ENCODE data around the gene IL12RB2. TPM values are rescaled to one million over a fixed set of nuclear protein-coding genes. Genes with fewer than 3 reads are reported as not detected.
A peak's percentile ranks its signal among the peaks of the same experiment; 100 is the strongest.
"Not testable (repeated sequence)": the region's sequence is repeated elsewhere in the genome, so short reads cannot be mapped to it uniquely, and the experiment has no call there.

Gene IL12RB2
- total and polyA plus RNA-seq, 2 experiments from 2014 or later = 0.79 to 1.7 TPM

GRCh38 chr1:67399199-67399993, 91.7 kb downstream of the IL12RB2 start:
- Histone ChIP-seq H3K27ac (ENCODE audit: low read depth) (peak overlapping the region; percentile 70), H3K4me3 (no peak overlapping the region; the same call in 1 of the 2 replicates), H3F3A (replicated peaks; ENCODE audit: low read depth) (peaks cover 8% of the 10 kb centered on the region; the same call in 1 of the 2 replicates), H2AFZ (no peak overlapping the region), H3K27me3 (ENCODE audit: insufficient read depth) (no peaks in the 10 kb centered on the region), H3K36me3 (ENCODE audit: insufficient read depth) (no peaks in the 10 kb centered on the region), H3K9me2 (ENCODE audit: insufficient read depth) (peaks cover 14% of the 10 kb centered on the region), H3K4me1 (ENCODE audit: insufficient read depth) (peaks cover 17% of the 10 kb centered on the region), H3K79me2 (replicated peaks; ENCODE audit: insufficient read depth) (no peaks in the 10 kb centered on the region), H4K20me1 (replicated peaks; ENCODE audit: insufficient read depth) (no peaks in the 10 kb centered on the region), H3K4me2 (peak overlapping the region; percentile 15)
- ATAC-seq (peak; percentile 20), DNase-seq (ENCODE audit: low spot score) (no peak)
- peak; percentile 26; the same call in 1 of the 2 replicates for TF ChIP-seq NANOG (IDR thresholded peaks at IDR 0.05; ENCODE audit: borderline replicate concordance)
- no peak for TF ChIP-seq ZNF114 (CRISPR knock-in tag; IDR thresholded peaks at IDR 0.05)
- TF ChIP-seq ZNF331 (CRISPR knock-in tag; IDR thresholded peaks at IDR 0.05; ENCODE audit: low read depth) = no peak
- TF ChIP-seq EZH2 (IDR thresholded peaks at IDR 0.05; ENCODE audit: low read depth, unreplicated experiment) = no peak
- H3K27ac Mint-ChIP-seq = 0 out of 2 replicates have a peak overlapping the region, but pooled peaks have one; percentile 67
- H3K4me3 Mint-ChIP-seq = no peak overlapping the region; the same call in 2 of the 3 replicates
- H3K4me1 Mint-ChIP-seq = peaks cover 29% of the 10 kb centered on the region
- H3K27me3 Mint-ChIP-seq (ENCODE audit: insufficient read depth, low read depth, poor library complexity) = peaks cover 8% of the 10 kb centered on the region
- H3K36me3 Mint-ChIP-seq (ENCODE audit: low read depth) = peaks cover 18% of the 10 kb centered on the region
- H3K9me3 Mint-ChIP-seq = no peaks in the 10 kb centered on the region

- ATAC-seq; H2AFZ ChIP-seq; H4K20me1 ChIP-seq (replicated peaks; ENCODE audit: insufficient read depth); H3K27me3 ChIP-seq (ENCODE audit: insufficient read depth); H3F3A ChIP-seq (replicated peaks; ENCODE audit: low read depth); H3K27me3 Mint-ChIP-seq (ENCODE audit: insufficient read depth, low read depth, poor library complexity); H3K4me3 Mint-ChIP-seq; H3K4me3 ChIP-seq; H3K9me3 Mint-ChIP-seq; H3K4me2 ChIP-seq; H3K36me3 ChIP-seq (ENCODE audit: insufficient read depth); H3K79me2 ChIP-seq (replicated peaks; ENCODE audit: insufficient read depth): not testable (repeated sequence)
- Histone ChIP-seq H3K4me1 (ENCODE audit: insufficient read depth) (peaks cover 17% of the 10 kb centered on the region), H3K27ac (ENCODE audit: low read depth) (peak overlapping the region; percentile 13; the same call in 1 of the 2 replicates), H3K9me2 (ENCODE audit: insufficient read depth) (peaks cover 14% of the 10 kb centered on the region)
- peak; percentile 62 for DNase-seq (ENCODE audit: low spot score)
- Mint-ChIP-seq H3K36me3 (ENCODE audit: low read depth) (peaks cover 18% of the 10 kb centered on the region), H3K27ac (peak overlapping the region; percentile 63), H3K4me1 (peaks cover 29% of the 10 kb centered on the region)
These were observed 92.5 kb downstream of the IL12RB2 start for GRCh38 chr1:67400029-67400786.

- Mint-ChIP-seq H3K4me3 (no peak overlapping the region), H3K27ac (no peak overlapping the region), H3K4me1 (peaks cover 29% of the 10 kb centered on the region), H3K9me3 (no peaks in the 10 kb centered on the region), H3K36me3 (ENCODE audit: low read depth) (peaks cover 16% of the 10 kb centered on the region), H3K27me3 (ENCODE audit: insufficient read depth, low read depth, poor library complexity) (peaks cover 8% of the 10 kb centered on the region)
- ATAC-seq (no peak), DNase-seq (ENCODE audit: low spot score) (no peak)
- no peaks in the 10 kb centered on the region for H3K36me3 ChIP-seq (ENCODE audit: insufficient read depth)
- peaks cover 11% of the 10 kb centered on the region; the same call in 1 of the 2 replicates for H3F3A ChIP-seq (replicated peaks; ENCODE audit: low read depth)
- no peaks in the 10 kb centered on the region for H3K27me3 ChIP-seq (ENCODE audit: insufficient read depth)
- peaks cover 17% of the 10 kb centered on the region for H3K4me1 ChIP-seq (ENCODE audit: insufficient read depth)
- no peak overlapping the region for H3K4me2 ChIP-seq
- H3K27ac ChIP-seq (ENCODE audit: low read depth) = 0 out of 2 replicates have a peak overlapping the region, but pooled peaks have one; percentile 67
- no peak overlapping the region for H2AFZ ChIP-seq
- no peaks in the 10 kb centered on the region; the same call in 1 of the 2 replicates for H4K20me1 ChIP-seq (replicated peaks; ENCODE audit: insufficient read depth)
- H3K4me3 ChIP-seq = no peak overlapping the region
- no peaks in the 10 kb centered on the region for H3K79me2 ChIP-seq (replicated peaks; ENCODE audit: insufficient read depth)
- peaks cover 14% of the 10 kb centered on the region for H3K9me2 ChIP-seq (ENCODE audit: insufficient read depth)
- no peak for TF ChIP-seq EZH2 (IDR thresholded peaks at IDR 0.05; ENCODE audit: low read depth, unreplicated experiment)
- TF ChIP-seq ZNF462 (CRISPR knock-in tag; IDR thresholded peaks at IDR 0.05) = no peak
- no peak for TF ChIP-seq ZNF331 (CRISPR knock-in tag; IDR thresholded peaks at IDR 0.05; ENCODE audit: low read depth)
- TF ChIP-seq ZNF114 (CRISPR knock-in tag; IDR thresholded peaks at IDR 0.05) = no peak
- no peak for TF ChIP-seq ETS1 (IDR thresholded peaks at IDR 0.05)
These were observed 93.8 kb downstream of the IL12RB2 start for GRCh38 chr1:67401443-67401842.
